ENCODE data around the gene PRSS50. TPM values are rescaled to one million over a fixed set of nuclear protein-coding genes. Genes with fewer than 3 reads are reported as not detected.

The PRSS50 gene
- total RNA-seq, 1 donor from 2014 or later: 0.22 TPM

GRCh38 chr3:46673151-46674030 is 44.3 kb downstream of the PRSS50 start:
- Histone ChIP-seq H3K36me3 (peaks cover 55% of the 10 kb centered on the region), H3K9me3 (replicated peaks) (no peaks in the 10 kb centered on the region)

GRCh38 chr3:46672349-46672695 is 45.3 kb downstream of the PRSS50 start:
- H3K36me3 ChIP-seq: peaks cover 50% of the 10 kb centered on the region
- TF ChIP-seq CTCF (IDR thresholded peaks at IDR 0.05; ENCODE audit: borderline replicate concordance): no peak
- H3K27ac ChIP-seq (replicated peaks): no peak overlapping the region
- H3K27me3 ChIP-seq (ENCODE audit: low read depth): no peaks in the 10 kb centered on the region
- H3K9me3 ChIP-seq (replicated peaks): no peaks in the 10 kb centered on the region
- no peak overlapping the region for H3K4me3 ChIP-seq
- intact Hi-C loops (cut with micrococcal nuclease): no loop called here
- no peak for DNase-seq
- peaks cover 38% of the 10 kb centered on the region for H3K4me1 ChIP-seq

More at GRCh38 chr3:46673151-46674030, 44.3 kb downstream of the PRSS50 start:
- Histone ChIP-seq H3K4me3 (no peak overlapping the region), H3K27ac (replicated peaks) (no peak overlapping the region), H3K27me3 (ENCODE audit: low read depth) (no peaks in the 10 kb centered on the region), H3K4me1 (peaks cover 31% of the 10 kb centered on the region)
- no peak for TF ChIP-seq CTCF (IDR thresholded peaks at IDR 0.05; ENCODE audit: borderline replicate concordance)
- intact Hi-C loops (cut with micrococcal nuclease): no loop called here
- DNase-seq: peak; percentile 12

DNA sequence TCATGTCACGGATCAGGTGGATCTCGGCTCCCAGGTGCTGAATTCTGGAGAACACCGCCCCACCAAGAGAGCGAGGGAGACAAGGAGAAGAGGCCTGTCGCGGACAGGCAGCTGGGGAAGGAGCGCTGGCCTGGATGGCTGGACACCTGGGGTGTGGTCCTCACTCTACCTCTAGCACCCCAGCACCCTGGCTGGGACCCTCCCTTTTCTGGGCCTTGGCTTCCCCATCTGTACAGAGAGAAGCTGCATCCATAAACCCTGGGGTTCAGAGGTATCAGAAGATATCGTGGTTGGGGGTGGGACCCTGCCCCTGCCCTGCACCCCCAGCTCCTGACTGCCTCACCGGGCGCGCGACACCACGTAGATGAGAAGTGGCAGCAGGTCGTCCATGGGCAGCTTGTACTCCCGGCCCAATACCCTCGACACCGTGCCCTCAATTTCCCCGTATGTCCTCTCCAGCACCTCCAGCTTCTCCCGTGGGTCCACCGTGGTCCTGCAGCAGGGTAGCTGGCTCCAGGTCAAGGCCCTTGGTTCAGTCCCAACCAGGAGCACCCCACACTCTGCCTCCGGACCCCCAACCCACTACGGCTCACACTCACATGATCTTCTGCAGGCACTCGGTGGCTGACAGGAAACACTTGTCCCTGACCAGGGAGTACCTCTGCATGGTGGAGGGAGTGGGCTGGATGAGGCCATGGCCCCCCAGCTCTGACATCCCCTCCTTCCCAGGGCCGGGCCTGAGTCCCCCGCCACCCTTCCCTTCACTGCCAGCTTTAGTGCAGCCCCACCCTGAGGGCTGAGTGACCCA is 45.9 kb downstream of the PRSS50 start:
- intact Hi-C loops (cut with micrococcal nuclease): no loop called here
- Histone ChIP-seq H3K4me3 (no peak overlapping the region), H3K36me3 (peaks cover 50% of the 10 kb centered on the region), H3K27me3 (ENCODE audit: low read depth) (no peaks in the 10 kb centered on the region), H3K4me1 (peaks cover 38% of the 10 kb centered on the region), H3K27ac (replicated peaks) (no peak overlapping the region), H3K9me3 (replicated peaks) (no peaks in the 10 kb centered on the region)
- DNase-seq: peak; percentile 15
- no peak for TF ChIP-seq CTCF (IDR thresholded peaks at IDR 0.05; ENCODE audit: borderline replicate concordance)

- Histone ChIP-seq H3K4me1 (peaks cover 38% of the 10 kb centered on the region), H3K4me3 (no peak overlapping the region), H3K27me3 (ENCODE audit: low read depth) (no peaks in the 10 kb centered on the region), H3K27ac (replicated peaks) (no peak overlapping the region), H3K9me3 (replicated peaks) (no peaks in the 10 kb centered on the region), H3K36me3 (peaks cover 47% of the 10 kb centered on the region)
- TF ChIP-seq CTCF (IDR thresholded peaks at IDR 0.05; ENCODE audit: borderline replicate concordance): no peak
- peak; percentile 6 for DNase-seq
- intact Hi-C loops (cut with micrococcal nuclease): no loop called here
Measured at GRCh38 chr3:46670891-46671427, 46.7 kb downstream of the PRSS50 start.

- Histone ChIP-seq H3K4me3 (no peak overlapping the region), H3K4me1 (peaks cover 41% of the 10 kb centered on the region), H3K9me3 (replicated peaks) (no peaks in the 10 kb centered on the region), H3K27ac (replicated peaks) (peak overlapping the region; percentile 86), H3K36me3 (peaks cover 40% of the 10 kb centered on the region), H3K27me3 (ENCODE audit: low read depth) (no peaks in the 10 kb centered on the region)
- peak; percentile 12 for DNase-seq
- no peak for TF ChIP-seq CTCF (IDR thresholded peaks at IDR 0.05; ENCODE audit: borderline replicate concordance)
- intact Hi-C loops (cut with micrococcal nuclease): no loop called here
Measured at GRCh38 chr3:46670000-46670890, 47.4 kb downstream of the PRSS50 start.

Measured in left ventricle myocardium inferior (tissue), 1 donor.